Stimulated activated CD4-positive, alpha-beta T cell treated with anti-CD3 and anti-CD28 coated beads, Interleukin-1b, Interleukin-23, amount 100 ng/mL, for 1 hour (primary cell): ENCODE data around the gene CCR2.
"Not testable (repeated sequence)": the region's sequence is repeated elsewhere in the genome, so short reads cannot be mapped to it uniquely, and the experiment has no call there.

ENCODE experiments used
- DNase-seq, 2 donors: peaks; one replicate each; pipeline ENCODE4 v3.0.0-alpha.2; 2020; ENCODE audit warnings: low read depth in 2 of 2

CCR2 gene

GRCh38 chr3:46378426-46378942 is 24.6 kb downstream of the CCR2 start:
- DNase-seq, result peak in 1 of 2 donors; percentile 45

GRCh38 chr3:46380471-46381221 is 26.7 kb downstream of the CCR2 start:
- DNase-seq, result no peak

GRCh38 chr3:46381625-46382024 is 27.7 kb downstream of the CCR2 start:
- DNase-seq, result no peak

GRCh38 chr3:46383211-46383950 is 29.5 kb downstream of the CCR2 start:
- DNase-seq, result no peak

GRCh38 chr3:46383951-46384330 is 30.0 kb downstream of the CCR2 start:
- DNase-seq, result no peak

GRCh38 chr3:46386205-46386604 is 32.3 kb downstream of the CCR2 start:
- no peak for DNase-seq

- not testable (repeated sequence) for DNase-seq
Observed at GRCh38 chr3:46388847-46389246, 34.9 kb downstream of the CCR2 start.

- DNase-seq, result no peak
Observed at GRCh38 chr3:46389306-46389705, 35.4 kb downstream of the CCR2 start.

GRCh38 chr3:46391526-46391925 is 37.6 kb downstream of the CCR2 start:
- not testable (repeated sequence) for DNase-seq

GRCh38 chr3:46393011-46393410 is 39.1 kb downstream of the CCR2 start:
- no peak for DNase-seq

- no peak for DNase-seq
Observed at GRCh38 chr3:46393554-46394434, 39.9 kb downstream of the CCR2 start.

- DNase-seq, result no peak
Observed at GRCh38 chr3:46395210-46395661, 41.3 kb downstream of the CCR2 start.

- no peak for DNase-seq
Observed at GRCh38 chr3:46395766-46396530, 42.0 kb downstream of the CCR2 start.

GRCh38 chr3:46397111-46397510 is 43.2 kb downstream of the CCR2 start:
- DNase-seq, result no peak

- no peak for DNase-seq
Observed at GRCh38 chr3:46398186-46398955, 44.5 kb downstream of the CCR2 start.

GRCh38 chr3:46399098-46399497 is 45.2 kb downstream of the CCR2 start:
- DNase-seq, result no peak

- no peak for DNase-seq
Observed at GRCh38 chr3:46399557-46399956, 45.6 kb downstream of the CCR2 start.

GRCh38 chr3:46400000-46400734 is 46.3 kb downstream of the CCR2 start:
- no peak for DNase-seq

- no peak for DNase-seq
Observed at GRCh38 chr3:46400846-46401245, 46.9 kb downstream of the CCR2 start.

- DNase-seq, result no peak
Observed at GRCh38 chr3:46401579-46401978, 47.7 kb downstream of the CCR2 start.
